ENCODE results near the gene METAP1D.

DNA sequence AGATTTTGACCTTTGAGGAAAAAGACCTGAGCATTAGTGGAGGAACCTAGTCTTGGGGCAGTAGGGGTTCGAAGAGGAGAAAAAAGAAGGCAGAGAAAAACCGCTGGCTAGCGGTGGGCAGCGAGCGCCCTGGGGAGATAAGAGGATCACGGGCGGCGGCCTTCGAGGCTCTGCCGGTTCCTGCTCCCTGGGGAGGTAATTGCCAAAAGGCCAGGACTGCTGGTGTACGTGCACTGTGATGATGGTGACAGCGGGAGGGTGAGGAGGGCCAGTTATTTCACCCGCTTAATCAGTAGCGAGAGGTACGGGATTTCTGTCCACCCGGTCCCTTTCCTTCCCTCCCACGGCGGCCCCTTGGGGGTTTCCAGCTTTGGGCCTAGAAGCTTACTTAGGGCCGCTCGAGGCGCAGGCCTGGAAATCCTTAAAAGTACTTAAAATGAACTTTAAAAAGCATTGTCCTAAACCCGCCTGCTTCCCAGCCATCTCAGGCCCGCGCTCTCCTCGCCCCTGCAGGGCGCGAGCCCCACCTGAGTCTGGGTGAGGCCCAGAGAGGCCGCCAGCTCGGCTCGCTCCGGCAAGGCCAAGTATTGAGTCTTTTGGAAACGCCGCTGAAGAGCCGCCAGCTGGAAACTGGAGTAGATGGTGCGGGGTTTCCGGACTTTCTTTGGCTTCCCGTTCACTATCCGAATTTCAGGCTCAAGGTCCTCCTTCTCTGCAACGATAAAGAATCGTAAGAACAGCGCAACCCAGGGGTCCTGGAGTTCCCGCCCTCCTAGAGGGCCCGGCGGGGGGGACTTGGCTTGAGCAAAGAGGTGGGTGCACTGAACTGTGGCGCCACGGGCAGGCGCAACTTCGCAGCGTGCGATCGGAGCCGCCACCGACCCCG is 101.4 kb downstream of the METAP1D start:
- TF ChIP-seq, protein P1, sequence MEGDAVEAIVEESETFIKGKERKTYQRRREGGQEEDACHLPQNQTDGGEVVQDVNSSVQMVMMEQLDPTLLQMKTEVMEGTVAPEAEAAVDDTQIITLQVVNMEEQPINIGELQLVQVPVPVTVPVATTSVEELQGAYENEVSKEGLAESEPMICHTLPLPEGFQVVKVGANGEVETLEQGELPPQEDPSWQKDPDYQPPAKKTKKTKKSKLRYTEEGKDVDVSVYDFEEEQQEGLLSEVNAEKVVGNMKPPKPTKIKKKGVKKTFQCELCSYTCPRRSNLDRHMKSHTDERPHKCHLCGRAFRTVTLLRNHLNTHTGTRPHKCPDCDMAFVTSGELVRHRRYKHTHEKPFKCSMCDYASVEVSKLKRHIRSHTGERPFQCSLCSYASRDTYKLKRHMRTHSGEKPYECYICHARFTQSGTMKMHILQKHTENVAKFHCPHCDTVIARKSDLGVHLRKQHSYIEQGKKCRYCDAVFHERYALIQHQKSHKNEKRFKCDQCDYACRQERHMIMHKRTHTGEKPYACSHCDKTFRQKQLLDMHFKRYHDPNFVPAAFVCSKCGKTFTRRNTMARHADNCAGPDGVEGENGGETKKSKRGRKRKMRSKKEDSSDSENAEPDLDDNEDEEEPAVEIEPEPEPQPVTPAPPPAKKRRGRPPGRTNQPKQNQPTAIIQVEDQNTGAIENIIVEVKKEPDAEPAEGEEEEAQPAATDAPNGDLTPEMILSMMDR (IDR thresholded peaks at IDR 0.05), result 0 out of 2 replicates have a peak, but pooled peaks have one; percentile 19
- TF ChIP-seq POLR2AphosphoS5 (IDR thresholded peaks at IDR 0.05; ENCODE audit: low read depth, low read length) (no peak), TCF7L2 (IDR thresholded peaks at IDR 0.05; ENCODE audit: low read depth, low read length) (no peak)
- TF ChIP-seq, protein P2, sequence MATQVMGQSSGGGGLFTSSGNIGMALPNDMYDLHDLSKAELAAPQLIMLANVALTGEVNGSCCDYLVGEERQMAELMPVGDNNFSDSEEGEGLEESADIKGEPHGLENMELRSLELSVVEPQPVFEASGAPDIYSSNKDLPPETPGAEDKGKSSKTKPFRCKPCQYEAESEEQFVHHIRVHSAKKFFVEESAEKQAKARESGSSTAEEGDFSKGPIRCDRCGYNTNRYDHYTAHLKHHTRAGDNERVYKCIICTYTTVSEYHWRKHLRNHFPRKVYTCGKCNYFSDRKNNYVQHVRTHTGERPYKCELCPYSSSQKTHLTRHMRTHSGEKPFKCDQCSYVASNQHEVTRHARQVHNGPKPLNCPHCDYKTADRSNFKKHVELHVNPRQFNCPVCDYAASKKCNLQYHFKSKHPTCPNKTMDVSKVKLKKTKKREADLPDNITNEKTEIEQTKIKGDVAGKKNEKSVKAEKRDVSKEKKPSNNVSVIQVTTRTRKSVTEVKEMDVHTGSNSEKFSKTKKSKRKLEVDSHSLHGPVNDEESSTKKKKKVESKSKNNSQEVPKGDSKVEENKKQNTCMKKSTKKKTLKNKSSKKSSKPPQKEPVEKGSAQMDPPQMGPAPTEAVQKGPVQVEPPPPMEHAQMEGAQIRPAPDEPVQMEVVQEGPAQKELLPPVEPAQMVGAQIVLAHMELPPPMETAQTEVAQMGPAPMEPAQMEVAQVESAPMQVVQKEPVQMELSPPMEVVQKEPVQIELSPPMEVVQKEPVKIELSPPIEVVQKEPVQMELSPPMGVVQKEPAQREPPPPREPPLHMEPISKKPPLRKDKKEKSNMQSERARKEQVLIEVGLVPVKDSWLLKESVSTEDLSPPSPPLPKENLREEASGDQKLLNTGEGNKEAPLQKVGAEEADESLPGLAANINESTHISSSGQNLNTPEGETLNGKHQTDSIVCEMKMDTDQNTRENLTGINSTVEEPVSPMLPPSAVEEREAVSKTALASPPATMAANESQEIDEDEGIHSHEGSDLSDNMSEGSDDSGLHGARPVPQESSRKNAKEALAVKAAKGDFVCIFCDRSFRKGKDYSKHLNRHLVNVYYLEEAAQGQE (IDR thresholded peaks at IDR 0.05; ENCODE audit: insufficient read depth in 1 of 2, low read depth in 2 of 2, low read length in 1 of 2), result no peak

Data from Panc1 (cell line).